Sciatic nerve (tissue), 2 donors: ENCODE data around the gene FANK1. TPM values are rescaled to one million over a fixed set of nuclear protein-coding genes. Genes with fewer than 3 reads are reported as not detected.
"Not testable (repeated sequence)": the region's sequence is repeated elsewhere in the genome, so short reads cannot be mapped to it uniquely, and the experiment has no call there.

Experiments
- ATAC-seq: fragments of 200-7000 bp; cut with Tn5 transposase; one replicate; pipeline ENCODE4 v1.9.1; 2020; ENCODE audit warnings: mild to moderate bottlenecking, moderate library complexity
- DNase-seq: peaks from one replicate; pipeline ENCODE4 v3.0.0-alpha.2; 2020; ENCODE audit warnings: low spot score
- intact Hi-C: fragments of 100-400 bp; cut with DNase I; formaldehyde crosslinking; loops from one replicate; pipeline ENCODE4 v1.14.2; 2022
- total RNA-seq: library from RNA; stranded (reverse); fragmentation: NEBNext Ultra II Directional; extraction: Animal tissue kit (Norgen Biotek cat#: 25700); gene quantifications from one replicate; pipeline ENCODE4 v1.2.1, GENCODE V29; 2021
- donor health status: DM: no; HTN: no; CAD: no.
- donor health status: DM: no; HTN: no; CAD: no.

Gene FANK1
- total RNA-seq, 1 donor from 2014 or later: 2.1 TPM

DNA sequence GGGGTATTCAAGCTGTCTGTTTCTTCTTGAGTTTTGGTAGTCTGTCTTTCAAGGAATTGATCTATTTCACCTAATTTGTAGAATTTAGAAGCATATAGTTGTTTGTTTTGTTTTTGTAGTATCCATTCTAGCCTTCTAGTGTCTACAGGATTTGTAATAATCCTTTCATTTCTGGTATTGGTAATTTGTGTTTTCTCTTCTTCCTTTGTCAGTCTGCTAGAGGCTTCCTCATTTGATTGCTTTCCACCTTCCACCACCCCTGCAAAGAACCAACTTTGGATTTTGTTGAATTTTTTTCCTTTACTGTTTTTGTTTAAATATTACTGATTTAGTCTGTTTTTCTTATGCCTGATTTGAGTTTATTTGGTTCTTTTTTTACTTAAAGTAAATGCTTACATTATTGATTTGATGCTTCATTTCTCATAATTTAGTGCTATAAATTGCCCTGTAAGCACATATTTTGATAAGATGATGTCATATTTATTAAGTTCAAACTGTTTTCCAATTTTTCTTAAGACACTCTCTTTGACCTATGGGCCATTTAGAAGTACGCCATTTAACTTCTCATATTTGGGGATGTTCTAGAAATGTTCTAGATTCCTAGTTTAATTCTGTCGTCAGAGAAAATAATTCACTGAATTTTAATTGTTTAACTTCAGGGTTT, 25.4 kb downstream of the FANK1 start:
- intact Hi-C loops, ATAC-seq, DNase-seq: not testable (repeated sequence)

DNA sequence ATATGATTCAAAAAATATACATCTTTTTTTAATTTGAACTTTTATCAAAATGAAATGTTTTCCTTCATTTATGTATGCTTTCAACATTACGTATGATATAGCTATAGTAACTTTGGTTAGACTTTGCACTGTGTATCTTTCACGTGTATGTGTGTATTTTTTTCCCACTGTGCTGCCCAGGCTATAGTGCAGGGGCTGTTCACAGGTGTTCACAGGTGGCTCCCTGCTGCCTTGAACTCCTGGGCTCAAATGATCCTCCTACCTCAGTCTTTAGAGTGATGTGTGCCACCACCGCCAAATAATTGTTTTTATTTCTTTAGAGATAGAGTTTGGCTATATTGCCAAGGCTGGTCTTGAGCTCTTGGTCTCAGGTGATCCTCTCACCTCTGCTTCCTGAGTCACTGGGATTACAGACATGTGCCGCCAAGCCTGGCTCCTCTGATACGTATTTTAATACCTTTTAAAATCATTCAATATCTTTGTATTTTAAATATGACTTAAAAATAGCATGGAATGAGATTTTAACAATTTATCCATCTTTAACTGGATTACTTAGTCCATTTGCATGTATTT, 29.0 kb downstream of the FANK1 start:
- ATAC-seq (no peak), DNase-seq (no peak)
- intact Hi-C loops: no loop called here

DNA sequence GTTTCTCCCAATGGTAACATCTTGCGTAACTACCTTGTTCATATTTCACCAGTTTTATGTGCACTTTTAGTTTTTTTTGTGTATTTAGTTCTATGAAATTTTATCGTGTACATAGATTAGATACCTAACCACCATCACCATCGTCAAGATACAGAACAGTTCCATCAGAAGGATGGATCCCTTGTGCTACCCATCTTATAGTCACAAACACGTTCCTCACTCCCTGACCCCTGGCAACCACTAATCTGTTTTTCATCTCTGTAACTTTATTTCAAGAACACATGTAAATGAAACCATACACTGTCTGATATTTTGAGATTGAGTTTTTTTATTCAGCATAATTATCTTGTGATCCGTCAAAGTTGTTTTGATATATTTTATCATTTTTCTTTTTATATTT, 29.9 kb downstream of the FANK1 start:
- no peak for DNase-seq
- intact Hi-C loops: no loop called here
- no peak for ATAC-seq

DNA sequence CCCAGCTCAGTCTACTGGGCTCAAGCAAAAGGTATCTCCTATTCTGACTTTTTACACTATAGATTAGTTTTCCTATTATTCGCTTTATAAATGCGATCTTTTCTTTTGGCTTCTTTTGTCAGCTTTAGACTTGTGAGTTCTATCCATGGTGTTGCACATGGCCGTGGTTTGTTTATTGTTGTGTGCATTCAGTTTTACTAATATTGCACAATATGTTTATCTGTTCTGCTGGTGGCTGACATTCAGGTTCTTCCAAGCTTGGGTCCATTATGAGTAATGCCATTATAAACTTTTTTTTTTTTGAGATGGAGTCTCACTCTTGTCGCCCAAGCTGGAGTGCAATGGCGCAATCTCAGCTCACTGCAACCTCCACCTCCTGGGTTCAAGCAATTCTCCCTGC, 30.9 kb downstream of the FANK1 start:
- intact Hi-C loops, ATAC-seq, DNase-seq: not testable (repeated sequence)

DNA sequence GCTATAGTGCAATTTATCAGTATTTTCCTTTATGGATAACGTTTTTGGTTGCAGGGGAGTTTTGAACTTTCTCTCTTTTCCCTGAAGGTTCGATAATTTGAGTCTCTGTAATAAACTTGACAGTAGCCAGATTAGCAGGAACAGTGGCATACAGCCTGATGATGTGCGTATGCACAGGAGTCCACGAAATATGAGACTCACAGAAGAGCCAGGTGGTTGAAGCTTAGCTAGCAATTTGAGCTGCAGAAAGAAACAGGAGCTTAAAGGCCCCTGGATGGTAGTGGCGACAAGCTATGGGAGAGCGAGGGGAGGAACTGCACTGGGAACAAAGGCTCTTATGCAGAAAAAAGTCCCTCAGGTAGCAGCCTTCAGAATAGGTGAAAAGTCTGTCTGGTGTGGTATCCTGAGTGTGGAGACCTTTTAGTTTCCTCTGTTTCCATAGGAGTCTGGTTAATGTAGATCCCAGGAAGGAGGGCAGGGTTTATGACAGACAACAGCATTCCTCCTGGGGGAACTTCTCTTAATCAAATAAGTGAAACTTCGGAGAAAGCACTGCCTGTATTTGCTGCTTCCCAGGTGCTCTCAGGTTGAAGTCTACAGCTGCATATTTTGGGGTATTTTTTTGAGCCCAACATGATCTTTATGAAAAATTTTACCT, 32.7 kb downstream of the FANK1 start:
- intact Hi-C loops: no loop called here
- ATAC-seq (no peak), DNase-seq (no peak)

DNA sequence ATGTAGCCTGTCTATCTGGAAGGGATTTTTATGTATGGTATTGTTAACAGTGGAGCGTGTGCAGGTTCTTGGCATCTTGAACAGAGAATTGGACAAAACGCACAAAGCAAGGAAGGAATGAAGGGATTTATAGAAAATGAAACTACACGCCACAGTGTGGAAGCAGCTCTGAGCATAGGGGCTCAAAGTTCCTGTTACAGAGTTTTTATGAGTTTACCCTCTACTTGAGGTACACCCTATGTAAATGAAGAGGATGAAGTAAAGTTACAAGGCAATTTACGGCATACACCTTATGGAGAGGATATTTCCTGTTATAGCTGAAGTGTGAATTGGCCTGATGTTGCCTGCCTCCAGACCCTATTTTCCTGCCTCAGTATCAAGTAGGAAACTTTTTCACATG, 33.3 kb downstream of the FANK1 start:
- DNase-seq: no peak
- no peak for ATAC-seq
- intact Hi-C loops: no loop called here

DNA sequence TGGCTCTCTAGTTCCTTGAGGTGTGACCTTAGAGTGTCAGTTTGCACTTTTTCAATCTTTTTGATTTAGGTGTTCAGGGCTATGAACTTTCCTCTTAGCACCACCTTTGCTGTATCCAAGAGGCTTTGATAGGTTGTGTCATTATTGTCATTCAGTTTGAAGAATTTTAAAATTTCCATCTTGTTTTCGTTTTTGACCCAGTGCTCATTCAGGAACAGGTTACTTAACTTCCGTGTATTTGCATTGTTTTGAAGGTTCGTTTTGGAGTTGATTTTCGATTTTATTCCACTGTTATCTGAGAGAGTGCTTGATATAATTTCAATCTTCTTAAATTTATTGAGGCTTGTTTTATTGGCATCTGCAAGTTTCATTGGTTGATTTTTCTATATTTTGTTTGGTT, 37.3 kb downstream of the FANK1 start:
- DNase-seq (no peak), ATAC-seq (no peak)
- intact Hi-C loops: no loop called here

DNA sequence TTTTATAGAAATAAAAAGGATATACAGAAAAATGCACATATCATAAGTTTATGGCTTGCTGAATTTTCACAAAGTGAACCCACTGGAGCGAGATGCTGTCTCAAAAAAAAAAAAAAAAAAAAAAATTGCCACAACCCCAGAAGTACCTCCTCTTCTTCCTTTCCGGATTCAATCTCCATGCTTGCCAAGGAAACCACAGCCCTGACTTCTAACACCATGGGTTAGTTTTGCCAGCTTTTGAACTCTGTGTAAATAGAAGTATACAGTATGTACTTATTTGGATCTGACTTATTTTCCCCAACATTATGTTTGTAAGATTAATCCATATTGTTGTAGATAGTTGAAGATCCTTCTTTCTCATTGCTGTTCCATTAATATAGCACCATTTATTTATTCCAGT, 40.0 kb downstream of the FANK1 start:
- DNase-seq (no peak), ATAC-seq (no peak)
- intact Hi-C loops: no loop called here

DNA sequence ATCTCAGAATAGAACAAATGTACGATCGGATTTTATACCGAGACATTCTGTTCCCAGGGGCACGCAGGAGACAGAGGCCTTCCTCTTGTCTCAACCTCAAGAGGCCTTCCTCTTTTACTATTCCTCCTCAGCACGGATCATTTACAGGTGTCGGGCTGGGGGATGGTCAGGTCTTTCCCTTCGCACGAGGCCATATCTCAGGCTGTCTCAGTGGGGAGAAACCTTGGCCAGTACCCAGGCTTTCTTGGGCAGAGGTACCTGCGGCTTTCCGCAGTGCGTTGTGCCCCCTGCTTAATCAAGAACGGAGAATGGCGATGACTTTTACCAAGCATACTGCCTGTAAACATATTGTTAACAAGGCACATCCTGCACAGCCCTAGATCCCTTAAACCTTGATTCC, 44.2 kb downstream of the FANK1 start:
- ATAC-seq (no peak), DNase-seq (no peak)
- intact Hi-C loops: no loop called here

DNA sequence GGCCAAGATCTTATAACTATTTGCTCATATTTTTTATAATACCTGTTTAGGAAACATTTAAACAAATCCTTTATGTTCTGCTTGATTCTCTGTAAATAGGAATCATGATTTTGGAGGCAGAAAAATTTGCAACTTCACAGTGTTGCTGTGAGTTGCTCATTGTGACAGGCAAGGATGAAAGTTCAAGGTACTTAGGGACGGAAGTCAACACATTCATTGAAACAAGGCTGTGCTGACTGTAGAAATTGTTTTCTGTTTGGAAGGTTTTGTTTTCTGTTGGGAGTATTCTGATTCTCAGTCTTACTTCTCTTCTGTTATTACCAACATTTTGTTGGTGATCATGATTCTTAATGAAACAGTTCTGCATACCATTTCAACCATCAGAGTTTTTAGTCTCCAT, 54.9 kb downstream of the FANK1 start:
- ATAC-seq: no peak
- DNase-seq: no peak
- intact Hi-C loops: no loop called here

DNA sequence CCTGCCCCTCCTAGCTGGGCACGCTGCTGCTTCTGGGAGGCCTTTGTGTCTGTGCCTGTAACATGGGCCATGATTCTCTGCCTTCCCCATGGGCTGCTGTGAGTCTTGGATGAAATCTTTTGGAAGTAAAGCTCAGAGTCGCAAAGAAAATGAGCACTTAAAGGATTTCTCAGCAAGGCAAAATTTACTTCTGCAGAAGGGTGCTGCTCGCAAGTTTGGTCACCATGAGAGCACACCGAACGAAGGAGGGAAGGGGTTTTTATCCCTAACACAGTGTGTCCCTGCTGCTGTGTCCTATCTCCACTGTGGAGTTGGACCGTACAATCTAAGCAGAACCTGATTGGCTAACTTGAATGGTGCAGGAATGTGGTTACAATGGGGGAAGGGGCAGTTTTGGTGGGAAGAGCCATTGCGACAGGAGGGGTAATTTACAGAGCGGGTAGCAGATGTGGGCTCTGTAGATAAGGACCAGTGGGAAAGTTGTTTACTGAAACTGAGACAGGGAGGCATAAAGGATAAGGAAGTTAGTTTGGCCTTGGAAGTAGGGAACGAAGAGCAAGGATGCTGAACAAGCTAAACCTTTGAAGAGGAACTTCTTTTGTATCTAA, 57.5 kb downstream of the FANK1 start:
- intact Hi-C loops: no loop called here
- no peak for ATAC-seq
- DNase-seq: no peak

DNA sequence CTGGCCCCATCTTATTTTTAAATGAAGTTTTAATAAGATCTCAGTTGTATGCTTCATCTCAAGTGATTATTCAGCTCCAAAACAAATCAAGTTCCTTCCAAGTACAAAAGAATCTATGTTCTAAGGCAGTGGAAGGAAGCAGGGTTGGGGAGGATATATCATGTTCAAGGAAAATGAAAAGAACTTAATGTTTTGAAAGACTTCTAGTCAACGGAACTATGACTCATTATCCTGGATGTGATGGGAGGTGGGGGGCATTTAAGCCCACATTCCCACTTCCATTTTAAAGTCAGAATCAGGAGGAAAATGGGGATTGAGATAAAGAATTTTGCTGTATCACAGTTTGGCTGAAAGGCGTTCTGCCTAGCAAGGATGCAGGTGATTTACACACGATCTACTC, 59.4 kb downstream of the FANK1 start:
- intact Hi-C loops: no loop called here
- no peak for ATAC-seq

DNA sequence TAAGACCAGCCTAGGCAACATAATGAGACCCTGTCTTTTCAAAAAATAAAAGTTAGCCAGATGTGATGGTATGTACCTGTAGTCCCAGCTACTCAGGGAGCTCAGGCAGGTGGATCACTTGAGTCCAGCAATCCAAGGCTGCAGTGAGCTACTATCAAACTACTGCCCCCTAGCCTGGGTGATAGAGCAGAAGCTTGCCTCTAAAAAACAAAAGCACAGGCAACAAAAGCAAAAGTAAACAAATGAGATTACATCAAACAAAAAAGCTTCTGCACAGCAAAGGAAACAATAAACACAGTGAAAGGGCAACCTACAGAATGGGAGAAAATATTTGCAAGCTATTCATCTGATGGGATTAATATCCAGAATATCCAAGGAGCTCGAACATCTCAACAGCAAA, 65.4 kb downstream of the FANK1 start:
- intact Hi-C loops: no loop called here
- ATAC-seq (no peak), DNase-seq (no peak)

More for the DNA sequence above, 59.4 kb downstream of the FANK1 start:
- no peak for DNase-seq

DNA sequence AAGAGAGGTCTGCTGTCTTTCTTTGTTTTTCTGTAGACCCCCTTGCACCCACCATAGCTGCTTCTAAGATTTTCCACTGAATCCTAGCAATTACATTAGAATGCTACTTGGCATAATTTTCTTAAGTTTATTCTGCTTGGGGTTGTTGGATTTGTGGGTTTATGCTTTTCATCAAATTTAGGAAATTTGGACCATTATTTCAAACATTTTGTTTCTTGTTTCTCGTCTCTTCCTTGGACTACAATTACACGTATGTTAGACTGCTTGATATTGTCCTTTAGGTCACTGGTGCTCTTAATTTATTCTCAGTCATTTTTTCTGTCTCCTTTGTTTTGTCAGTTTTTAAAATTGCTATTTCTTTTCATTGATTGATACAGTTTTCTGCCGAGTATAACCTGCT, 65.8 kb downstream of the FANK1 start:
- no peak for DNase-seq

DNA sequence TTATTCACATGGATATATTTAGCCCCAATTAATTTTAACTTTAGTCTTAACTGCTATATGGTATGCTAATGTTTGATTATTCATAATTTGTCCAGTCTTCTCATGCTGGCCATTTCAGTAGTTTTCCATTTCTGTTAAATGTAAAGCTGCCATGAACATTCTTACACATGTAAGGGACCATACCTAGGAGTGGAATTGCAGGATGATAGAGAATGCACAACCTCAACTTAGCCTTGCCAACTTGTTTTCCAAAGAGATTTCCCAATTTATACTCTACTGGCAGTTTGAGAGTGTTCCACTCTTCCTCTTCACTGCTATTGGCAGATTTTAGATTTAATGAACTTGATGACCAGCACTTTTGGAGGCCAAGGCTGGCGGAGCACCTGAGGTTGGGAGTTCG, 68.2 kb downstream of the FANK1 start:
- ATAC-seq (no peak), DNase-seq (no peak)
- intact Hi-C loops: no loop called here

More for the DNA sequence above, 65.8 kb downstream of the FANK1 start:
- intact Hi-C loops: no loop called here
- no peak for ATAC-seq

DNA sequence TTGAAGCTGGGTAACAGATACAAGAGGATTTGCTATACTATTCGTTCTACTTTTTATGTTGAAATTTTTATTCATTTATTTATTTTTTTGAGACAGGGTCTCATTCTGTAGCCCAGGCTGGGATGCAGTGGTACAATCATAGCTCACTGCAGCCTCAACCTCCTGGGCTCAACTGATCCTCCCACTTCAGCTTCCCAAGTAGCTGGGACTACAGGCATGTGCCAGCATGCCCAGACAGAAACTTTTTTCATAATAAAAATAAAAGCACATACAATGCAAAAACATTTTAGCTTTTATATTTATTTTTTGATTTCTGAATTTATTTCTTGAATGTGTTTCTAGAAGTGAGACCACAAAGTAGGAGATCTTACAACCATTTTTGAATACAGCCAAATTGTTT, 71.2 kb downstream of the FANK1 start:
- intact Hi-C loops: no loop called here
- ATAC-seq (no peak), DNase-seq (no peak)

DNA sequence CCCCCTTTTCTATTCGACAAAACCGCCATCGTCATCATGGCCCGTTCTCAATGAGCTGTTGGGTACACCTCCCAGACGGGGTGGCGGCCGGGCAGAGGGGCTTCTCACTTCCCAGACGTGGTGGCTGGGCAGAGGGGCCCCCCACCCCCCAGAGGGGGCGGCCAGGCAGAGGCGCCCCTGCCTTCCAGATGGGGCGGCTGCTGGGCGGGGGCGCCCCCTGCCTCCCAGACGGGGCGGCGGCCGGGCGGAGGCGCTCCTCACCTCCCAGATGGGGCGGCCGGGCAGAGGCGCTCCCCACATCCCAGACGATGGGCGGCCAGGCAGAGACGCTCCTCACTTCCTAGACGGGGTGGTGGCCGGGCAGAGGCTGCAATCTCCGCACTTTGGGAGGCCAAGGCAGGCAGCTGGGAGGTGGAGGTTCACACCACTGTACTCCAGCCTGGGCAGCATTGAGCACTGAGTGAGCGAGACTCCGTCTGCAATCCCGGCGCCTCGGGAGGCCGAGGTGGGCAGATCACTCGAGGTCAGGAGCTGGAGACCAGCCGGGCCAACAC, 73.8 kb downstream of the FANK1 start:
- ATAC-seq, DNase-seq, intact Hi-C loops: not testable (repeated sequence)

DNA sequence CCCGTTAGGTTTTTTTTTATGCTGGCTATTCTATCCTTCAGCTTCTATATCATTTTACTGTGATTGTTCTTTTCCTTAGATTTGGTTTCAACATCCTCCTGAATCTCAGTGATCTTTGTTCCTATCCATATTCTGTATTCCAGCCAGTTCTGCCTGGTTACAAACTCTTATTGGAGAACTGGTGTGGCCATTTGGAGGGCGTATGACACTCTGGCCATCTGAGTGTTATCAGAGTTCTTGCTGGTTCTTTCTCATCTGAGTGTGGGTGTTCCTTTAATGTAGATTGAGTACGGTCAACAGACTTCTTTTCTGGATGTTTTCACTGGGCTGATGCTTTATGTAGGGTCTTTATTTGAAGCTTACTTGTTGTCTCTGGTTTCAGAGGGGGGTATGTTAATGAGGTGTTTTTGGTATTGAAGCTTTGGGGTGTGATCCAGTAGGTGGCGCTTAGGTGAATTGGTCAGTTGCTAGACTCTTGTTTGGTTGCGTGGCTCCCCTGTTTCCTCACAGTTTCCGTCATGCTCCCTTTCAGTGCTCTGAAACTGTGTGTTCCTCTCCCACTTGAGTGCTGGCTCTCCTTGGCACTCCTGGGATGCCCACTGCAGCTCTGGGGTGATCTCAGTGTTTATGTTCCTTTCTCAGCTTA, 80.7 kb downstream of the FANK1 start:
- intact Hi-C loops: no loop called here
- ATAC-seq (no peak), DNase-seq (no peak)

DNA sequence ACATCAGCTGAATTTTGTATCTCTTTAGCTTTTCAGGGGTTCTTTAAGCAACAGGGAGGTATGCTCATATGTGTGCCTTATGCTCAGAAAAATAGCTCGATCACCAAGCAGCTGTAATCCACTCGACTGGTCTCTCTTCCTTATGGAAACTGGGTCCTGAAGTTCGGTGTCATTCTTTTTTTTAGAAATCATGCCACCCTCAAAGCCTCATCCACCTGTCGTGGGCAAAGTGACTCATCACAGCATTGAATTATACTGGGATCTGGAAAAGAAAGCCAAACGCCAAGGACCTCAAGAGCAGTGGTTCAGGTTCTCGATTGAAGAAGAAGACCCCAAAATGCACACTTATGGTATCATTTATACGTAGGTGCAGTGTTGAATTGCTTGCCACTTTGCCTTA, 83.6 kb downstream of the FANK1 start:
- ATAC-seq: no peak
- intact Hi-C loops: loop anchor here (10.0 kb wide), 1 partner anchor 325 kb away; no protein-coding TSS in a partner anchor

More for the DNA sequence above, 83.6 kb downstream of the FANK1 start:
- no peak for DNase-seq
